ENCODE results near the gene TBC1D9. TPM values are rescaled to one million over a fixed set of nuclear protein-coding genes. Genes with fewer than 3 reads are reported as not detected.

Gene TBC1D9
- polyA plus RNA-seq, 1 experiment, result 22.0 TPM

GRCh38 chr4:140732780-140733179, 23.4 kb downstream of the TBC1D9 start:
- ChIA-PET POLR2A (no interaction called here), CTCF (no interaction called here)
- TF ChIP-seq CTCF (IDR thresholded peaks at IDR 0.05; ENCODE audit: low read depth, low read length), result no peak

GRCh38 chr4:140729344-140730049, 26.7 kb downstream of the TBC1D9 start:
- POLR2A ChIA-PET, result no interaction called here

More at GRCh38 chr4:140732780-140733179, 23.4 kb downstream of the TBC1D9 start:
- no peaks in the 10 kb centered on the region for H3K9me3 ChIP-seq (ENCODE audit: control insufficient read depth, insufficient read depth, low read length)
- no peaks in the 10 kb centered on the region for H3K27me3 ChIP-seq (ENCODE audit: control insufficient read depth, insufficient read depth, low read length)
- H3K27ac ChIP-seq (ENCODE audit: low read depth, low read length), result no peak overlapping the region
- no peak for DNase-seq (ENCODE audit: low read depth, low spot score)
- H3K4me3 ChIP-seq (ENCODE audit: low read depth, low read length), result no peak overlapping the region

GRCh38 chr4:140726776-140727500, 29.2 kb downstream of the TBC1D9 start:
- H3K4me3 ChIP-seq (ENCODE audit: low read depth, low read length), result no peak overlapping the region
- no peak overlapping the region for H3K27ac ChIP-seq (ENCODE audit: low read depth, low read length)
- POLR2A ChIA-PET, result no interaction called here
- no peaks in the 10 kb centered on the region for H3K9me3 ChIP-seq (ENCODE audit: control insufficient read depth, insufficient read depth, low read length)
- no peak for TF ChIP-seq CTCF (IDR thresholded peaks at IDR 0.05; ENCODE audit: low read depth, low read length)
- no peaks in the 10 kb centered on the region for H3K27me3 ChIP-seq (ENCODE audit: control insufficient read depth, insufficient read depth, low read length)
- CTCF ChIA-PET, result no interaction called here
- DNase-seq (ENCODE audit: low read depth, low spot score), result no peak

More at GRCh38 chr4:140729344-140730049, 26.7 kb downstream of the TBC1D9 start:
- Histone ChIP-seq H3K4me3 (ENCODE audit: low read depth, low read length) (no peak overlapping the region), H3K27me3 (ENCODE audit: control insufficient read depth, insufficient read depth, low read length) (no peaks in the 10 kb centered on the region), H3K9me3 (ENCODE audit: control insufficient read depth, insufficient read depth, low read length) (no peaks in the 10 kb centered on the region), H3K27ac (ENCODE audit: low read depth, low read length) (no peak overlapping the region)
- no peak for DNase-seq (ENCODE audit: low read depth, low spot score)
- no peak for TF ChIP-seq CTCF (IDR thresholded peaks at IDR 0.05; ENCODE audit: low read depth, low read length)
- CTCF ChIA-PET, result no interaction called here

GRCh38 chr4:140725556-140725955, 30.6 kb downstream of the TBC1D9 start:
- no peak overlapping the region for H3K4me3 ChIP-seq (ENCODE audit: low read depth, low read length)
- H3K27ac ChIP-seq (ENCODE audit: low read depth, low read length), result no peak overlapping the region
- no peaks in the 10 kb centered on the region for H3K27me3 ChIP-seq (ENCODE audit: control insufficient read depth, insufficient read depth, low read length)
- ChIA-PET CTCF (no interaction called here), POLR2A (no interaction called here)
- no peak for DNase-seq (ENCODE audit: low read depth, low spot score)
- TF ChIP-seq CTCF (IDR thresholded peaks at IDR 0.05; ENCODE audit: low read depth, low read length), result no peak
- H3K9me3 ChIP-seq (ENCODE audit: control insufficient read depth, insufficient read depth, low read length), result no peaks in the 10 kb centered on the region

- TF ChIP-seq CTCF (IDR thresholded peaks at IDR 0.05; ENCODE audit: low read depth, low read length), result no peak
- no peaks in the 10 kb centered on the region for H3K27me3 ChIP-seq (ENCODE audit: control insufficient read depth, insufficient read depth, low read length)
- DNase-seq (ENCODE audit: low read depth, low spot score), result no peak
- ChIA-PET POLR2A (no interaction called here), CTCF (no interaction called here)
- no peak overlapping the region for H3K27ac ChIP-seq (ENCODE audit: low read depth, low read length)
- H3K4me3 ChIP-seq (ENCODE audit: low read depth, low read length), result no peak overlapping the region
- H3K9me3 ChIP-seq (ENCODE audit: control insufficient read depth, insufficient read depth, low read length), result no peaks in the 10 kb centered on the region
Measured at GRCh38 chr4:140724760-140725159, 31.4 kb downstream of the TBC1D9 start.
